Panc1 (cell line): Measurements from ENCODE around the gene COQ9.

Source experiments
- POLR2AphosphoS5 ChIP-seq: IDR thresholded peaks from 2 replicates; pipeline ENCODE4 v1.6.1; 2012; ENCODE audit warnings: mild to moderate bottlenecking, low read depth, low read length, moderate library complexity
- SIN3A ChIP-seq: IDR thresholded peaks from 2 replicates; pipeline ENCODE4 v1.6.1; 2012; ENCODE audit warnings: low read depth, mild to moderate bottlenecking, low read length, moderate library complexity, borderline replicate concordance; ENCODE audit not compliant: insufficient read depth
- TCF7L2 ChIP-seq: IDR thresholded peaks from 2 replicates; pipeline ENCODE4 v1.6.1; 2011; ENCODE audit warnings: mild to moderate bottlenecking, low read depth, low read length, inconsistent platforms
- TF ChIP-seq, protein P1 (sequence below): fragments of 450-650 bp; IDR thresholded peaks from 2 replicates; pipeline ENCODE4 v1.5.1; 2017; ENCODE audit warnings: mild to moderate bottlenecking
- TF ChIP-seq, protein P2 (sequence below), 2 experiments: IDR thresholded peaks; 2 replicates each; pipeline ENCODE4 v1.6.1; 2011 to 2012; ENCODE audit warnings: low read depth in 2 of 2, control low read depth in 1 of 2, low read length in 1 of 2, mild to moderate bottlenecking in 1 of 2, moderate library complexity in 1 of 2; ENCODE audit not compliant: insufficient read depth in 1 of 2

DNA sequence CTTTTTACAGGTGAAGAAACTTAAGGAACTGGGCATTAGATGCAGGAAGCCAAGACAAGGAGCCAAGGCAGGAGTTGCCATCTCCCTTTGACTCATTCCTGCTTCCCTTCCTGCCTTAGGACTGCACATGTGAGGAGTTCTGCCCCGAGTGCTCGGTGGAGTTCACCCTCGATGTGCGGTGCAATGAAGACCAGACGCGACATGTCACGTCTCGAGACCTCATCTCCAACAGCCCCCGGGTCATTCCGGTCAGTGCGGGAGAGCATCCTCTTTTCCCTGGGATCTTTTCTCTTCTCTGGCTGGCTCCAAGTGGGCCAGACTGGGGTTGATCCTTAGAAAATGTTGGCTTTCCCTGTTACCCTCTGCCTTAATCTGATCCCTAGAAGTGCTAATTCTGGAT lies 21.8 kb downstream of the COQ9 start:
- TF ChIP-seq, protein P1, sequence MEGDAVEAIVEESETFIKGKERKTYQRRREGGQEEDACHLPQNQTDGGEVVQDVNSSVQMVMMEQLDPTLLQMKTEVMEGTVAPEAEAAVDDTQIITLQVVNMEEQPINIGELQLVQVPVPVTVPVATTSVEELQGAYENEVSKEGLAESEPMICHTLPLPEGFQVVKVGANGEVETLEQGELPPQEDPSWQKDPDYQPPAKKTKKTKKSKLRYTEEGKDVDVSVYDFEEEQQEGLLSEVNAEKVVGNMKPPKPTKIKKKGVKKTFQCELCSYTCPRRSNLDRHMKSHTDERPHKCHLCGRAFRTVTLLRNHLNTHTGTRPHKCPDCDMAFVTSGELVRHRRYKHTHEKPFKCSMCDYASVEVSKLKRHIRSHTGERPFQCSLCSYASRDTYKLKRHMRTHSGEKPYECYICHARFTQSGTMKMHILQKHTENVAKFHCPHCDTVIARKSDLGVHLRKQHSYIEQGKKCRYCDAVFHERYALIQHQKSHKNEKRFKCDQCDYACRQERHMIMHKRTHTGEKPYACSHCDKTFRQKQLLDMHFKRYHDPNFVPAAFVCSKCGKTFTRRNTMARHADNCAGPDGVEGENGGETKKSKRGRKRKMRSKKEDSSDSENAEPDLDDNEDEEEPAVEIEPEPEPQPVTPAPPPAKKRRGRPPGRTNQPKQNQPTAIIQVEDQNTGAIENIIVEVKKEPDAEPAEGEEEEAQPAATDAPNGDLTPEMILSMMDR = no peak
- no peak for TF ChIP-seq POLR2AphosphoS5
- TF ChIP-seq SIN3A = no peak
- TF ChIP-seq, protein P2, sequence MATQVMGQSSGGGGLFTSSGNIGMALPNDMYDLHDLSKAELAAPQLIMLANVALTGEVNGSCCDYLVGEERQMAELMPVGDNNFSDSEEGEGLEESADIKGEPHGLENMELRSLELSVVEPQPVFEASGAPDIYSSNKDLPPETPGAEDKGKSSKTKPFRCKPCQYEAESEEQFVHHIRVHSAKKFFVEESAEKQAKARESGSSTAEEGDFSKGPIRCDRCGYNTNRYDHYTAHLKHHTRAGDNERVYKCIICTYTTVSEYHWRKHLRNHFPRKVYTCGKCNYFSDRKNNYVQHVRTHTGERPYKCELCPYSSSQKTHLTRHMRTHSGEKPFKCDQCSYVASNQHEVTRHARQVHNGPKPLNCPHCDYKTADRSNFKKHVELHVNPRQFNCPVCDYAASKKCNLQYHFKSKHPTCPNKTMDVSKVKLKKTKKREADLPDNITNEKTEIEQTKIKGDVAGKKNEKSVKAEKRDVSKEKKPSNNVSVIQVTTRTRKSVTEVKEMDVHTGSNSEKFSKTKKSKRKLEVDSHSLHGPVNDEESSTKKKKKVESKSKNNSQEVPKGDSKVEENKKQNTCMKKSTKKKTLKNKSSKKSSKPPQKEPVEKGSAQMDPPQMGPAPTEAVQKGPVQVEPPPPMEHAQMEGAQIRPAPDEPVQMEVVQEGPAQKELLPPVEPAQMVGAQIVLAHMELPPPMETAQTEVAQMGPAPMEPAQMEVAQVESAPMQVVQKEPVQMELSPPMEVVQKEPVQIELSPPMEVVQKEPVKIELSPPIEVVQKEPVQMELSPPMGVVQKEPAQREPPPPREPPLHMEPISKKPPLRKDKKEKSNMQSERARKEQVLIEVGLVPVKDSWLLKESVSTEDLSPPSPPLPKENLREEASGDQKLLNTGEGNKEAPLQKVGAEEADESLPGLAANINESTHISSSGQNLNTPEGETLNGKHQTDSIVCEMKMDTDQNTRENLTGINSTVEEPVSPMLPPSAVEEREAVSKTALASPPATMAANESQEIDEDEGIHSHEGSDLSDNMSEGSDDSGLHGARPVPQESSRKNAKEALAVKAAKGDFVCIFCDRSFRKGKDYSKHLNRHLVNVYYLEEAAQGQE (IDR thresholded peaks at IDR 0.05; ENCODE audit: insufficient read depth in 1 of 2, low read depth in 2 of 2, low read length in 1 of 2) = no peak
- TF ChIP-seq TCF7L2 = no peak
